ENCODE results near the gene SLIT3.
A peak's percentile ranks its signal among the peaks of the same experiment; 100 is the strongest.

Gene SLIT3

DNA sequence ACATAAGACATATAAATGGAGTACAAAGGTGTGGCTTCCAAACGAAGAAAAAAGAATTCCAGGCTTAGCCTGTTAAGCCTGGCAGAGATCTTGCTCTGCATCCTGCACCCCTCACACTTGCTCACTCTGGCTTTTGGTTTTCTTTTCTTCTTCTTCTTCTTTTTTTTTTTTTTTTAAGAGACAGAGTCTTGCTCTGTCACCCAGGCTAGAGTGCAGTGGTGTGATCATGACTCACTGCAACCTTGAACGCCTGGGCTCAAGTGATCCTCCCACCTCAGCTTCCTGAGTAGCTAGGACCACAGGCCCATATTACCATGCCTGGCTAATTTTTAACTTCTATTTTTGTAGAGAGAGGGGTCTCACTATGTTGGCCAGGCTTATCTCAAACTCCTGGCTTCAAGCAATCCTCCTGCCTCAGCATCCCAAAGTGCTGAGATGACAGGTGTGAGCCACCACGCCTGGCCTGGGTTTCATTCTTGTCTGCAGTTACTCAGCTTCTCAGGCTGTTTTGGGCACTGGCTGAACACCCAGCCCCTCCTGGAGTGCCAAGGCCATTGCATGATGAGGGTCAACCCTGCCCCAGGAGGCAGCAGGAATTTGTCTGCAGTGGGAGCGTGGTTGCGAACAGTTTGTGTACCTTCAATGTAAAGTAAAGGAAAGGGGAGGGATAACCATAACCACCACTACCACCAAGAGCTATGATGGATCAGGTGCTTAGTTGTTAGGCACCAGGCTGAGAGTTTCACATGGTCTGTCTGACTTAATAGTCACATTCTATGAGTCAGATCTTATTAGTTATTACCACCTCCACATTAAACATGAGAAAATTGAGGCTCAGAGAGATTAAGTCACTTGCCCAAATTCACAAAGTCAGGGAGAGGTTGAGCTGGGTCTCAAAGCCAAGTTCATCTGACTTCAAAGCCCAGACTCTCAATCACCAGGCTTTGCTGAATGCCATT is 502.6 kb downstream of the SLIT3 start:
- Mint-ChIP-seq H3K27me3 (ENCODE audit: low read depth, poor library complexity) (peaks cover 6% of the 10 kb centered on the region), H3K27ac (no peak overlapping the region), H3K4me3 (no peak overlapping the region), H3K36me3 (ENCODE audit: low read depth) (peaks cover 17% of the 10 kb centered on the region), H3K9me3 (no peaks in the 10 kb centered on the region), H3K4me1 (peaks cover 36% of the 10 kb centered on the region)
- no peak for DNase-seq
- TF ChIP-seq, protein P1, sequence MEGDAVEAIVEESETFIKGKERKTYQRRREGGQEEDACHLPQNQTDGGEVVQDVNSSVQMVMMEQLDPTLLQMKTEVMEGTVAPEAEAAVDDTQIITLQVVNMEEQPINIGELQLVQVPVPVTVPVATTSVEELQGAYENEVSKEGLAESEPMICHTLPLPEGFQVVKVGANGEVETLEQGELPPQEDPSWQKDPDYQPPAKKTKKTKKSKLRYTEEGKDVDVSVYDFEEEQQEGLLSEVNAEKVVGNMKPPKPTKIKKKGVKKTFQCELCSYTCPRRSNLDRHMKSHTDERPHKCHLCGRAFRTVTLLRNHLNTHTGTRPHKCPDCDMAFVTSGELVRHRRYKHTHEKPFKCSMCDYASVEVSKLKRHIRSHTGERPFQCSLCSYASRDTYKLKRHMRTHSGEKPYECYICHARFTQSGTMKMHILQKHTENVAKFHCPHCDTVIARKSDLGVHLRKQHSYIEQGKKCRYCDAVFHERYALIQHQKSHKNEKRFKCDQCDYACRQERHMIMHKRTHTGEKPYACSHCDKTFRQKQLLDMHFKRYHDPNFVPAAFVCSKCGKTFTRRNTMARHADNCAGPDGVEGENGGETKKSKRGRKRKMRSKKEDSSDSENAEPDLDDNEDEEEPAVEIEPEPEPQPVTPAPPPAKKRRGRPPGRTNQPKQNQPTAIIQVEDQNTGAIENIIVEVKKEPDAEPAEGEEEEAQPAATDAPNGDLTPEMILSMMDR (IDR thresholded peaks at IDR 0.05), result no peak

- no peaks in the 10 kb centered on the region for H3K9me3 Mint-ChIP-seq
- H3K27ac Mint-ChIP-seq, result peak overlapping the region; percentile 46
- H3K4me3 Mint-ChIP-seq, result no peak overlapping the region
- peaks cover 4% of the 10 kb centered on the region for H3K27me3 Mint-ChIP-seq (ENCODE audit: low read depth, poor library complexity)
- TF ChIP-seq, protein P1 (IDR thresholded peaks at IDR 0.05), result no peak
- no peak for DNase-seq
- H3K36me3 Mint-ChIP-seq (ENCODE audit: low read depth), result peaks cover 19% of the 10 kb centered on the region
- peaks cover 40% of the 10 kb centered on the region for H3K4me1 Mint-ChIP-seq
Measured at GRCh38 chr5:168796593-168797580, 504.1 kb downstream of the SLIT3 start.

- Mint-ChIP-seq H3K4me1 (peaks cover 49% of the 10 kb centered on the region), H3K36me3 (ENCODE audit: low read depth) (peaks cover 14% of the 10 kb centered on the region), H3K9me3 (no peaks in the 10 kb centered on the region), H3K27me3 (ENCODE audit: low read depth, poor library complexity) (peaks cover 4% of the 10 kb centered on the region), H3K27ac (no peak overlapping the region), H3K4me3 (no peak overlapping the region)
- DNase-seq, result no peak
- TF ChIP-seq, protein P1 (IDR thresholded peaks at IDR 0.05), result no peak
Measured at GRCh38 chr5:168796000-168796399, 504.9 kb downstream of the SLIT3 start.

DNA sequence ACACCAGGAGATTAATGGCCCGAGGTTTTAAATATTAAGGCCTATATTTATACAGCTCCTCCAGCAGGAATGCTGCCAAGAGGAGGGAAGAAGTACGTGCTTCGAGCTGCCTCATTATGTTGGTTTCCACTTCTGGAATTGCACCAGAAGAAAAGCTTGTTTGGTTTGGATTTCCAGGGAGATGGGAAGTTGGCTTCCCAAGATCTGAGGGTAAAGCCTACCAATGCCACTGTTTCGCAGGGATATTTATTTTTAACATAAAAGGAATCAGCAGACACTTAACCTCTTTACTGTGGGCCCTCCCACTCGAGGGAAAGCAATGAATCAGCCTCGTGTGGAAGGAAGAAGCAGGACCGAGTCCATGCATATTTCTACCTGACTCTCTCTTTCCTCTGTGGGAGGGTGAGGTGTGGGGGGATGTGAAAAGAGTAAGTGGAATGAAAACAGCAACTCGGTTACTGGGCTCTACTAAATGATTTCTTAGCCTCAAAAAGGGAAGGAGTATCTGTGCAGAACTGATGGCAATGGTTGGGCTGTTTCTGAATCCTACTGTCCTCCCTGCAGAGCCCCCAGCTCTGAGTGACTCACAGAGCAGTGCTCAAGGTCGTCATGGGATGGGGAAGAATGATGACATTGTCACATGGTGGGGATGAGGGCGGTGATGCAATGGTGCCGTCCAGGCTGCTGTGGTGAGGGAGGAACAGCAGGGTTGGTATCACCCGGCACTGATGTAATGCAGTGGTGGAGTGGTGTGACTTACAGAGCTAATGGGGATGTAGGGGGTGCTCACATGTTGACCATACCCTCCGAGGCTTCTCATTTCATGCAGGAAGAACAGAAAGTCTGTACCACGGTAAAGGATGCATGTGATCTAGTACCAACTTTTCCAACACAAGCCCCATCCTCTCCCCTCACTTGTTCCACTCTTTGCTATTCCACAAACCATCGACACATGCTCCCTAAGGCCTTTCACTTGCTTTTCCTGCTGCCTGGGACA is 506.8 kb downstream of the SLIT3 start:
- Mint-ChIP-seq H3K9me3 (no peaks in the 10 kb centered on the region), H3K4me3 (no peak overlapping the region), H3K27ac (peak overlapping the region; percentile 18), H3K27me3 (ENCODE audit: low read depth, poor library complexity) (peaks cover 4% of the 10 kb centered on the region), H3K4me1 (peaks cover 67% of the 10 kb centered on the region), H3K36me3 (ENCODE audit: low read depth) (peaks cover 14% of the 10 kb centered on the region)
- TF ChIP-seq, protein P1 (IDR thresholded peaks at IDR 0.05), result no peak
- DNase-seq, result no peak

- peaks cover 82% of the 10 kb centered on the region for H3K4me1 Mint-ChIP-seq
Measured at GRCh38 chr5:168792678-168793077, 508.3 kb downstream of the SLIT3 start.

More at GRCh38 chr5:168792678-168793077, 508.3 kb downstream of the SLIT3 start:
- Mint-ChIP-seq H3K36me3 (ENCODE audit: low read depth) (peaks cover 14% of the 10 kb centered on the region), H3K27ac (no peak overlapping the region), H3K9me3 (no peaks in the 10 kb centered on the region), H3K27me3 (ENCODE audit: low read depth, poor library complexity) (peaks cover 4% of the 10 kb centered on the region), H3K4me3 (no peak overlapping the region)
- TF ChIP-seq, protein P1 (IDR thresholded peaks at IDR 0.05), result no peak
- DNase-seq, result no peak

Measured in nephron progenitor cell (in vitro differentiated cells).